Ovary (tissue), 3 donors: Measurements from ENCODE around the gene ATP6V1B1.

ENCODE experiments used
- EP300 ChIP-seq: sonication (generic); formaldehyde crosslinking; IDR thresholded peaks from one replicate; pipeline ENCODE4 v1.6.1; 2017; ENCODE audit warnings: antibody characterized with exemption
- POLR2A ChIP-seq: fragments of 450-650 bp; IDR thresholded peaks from one replicate; pipeline ENCODE4 v1.6.1; 2017; ENCODE audit warnings: antibody characterized with exemption, mild to moderate bottlenecking, moderate library complexity
- TF ChIP-seq, protein P1 (sequence below), 3 donors: fragments of 450-650 bp in 2 of 3; fragments of 200-600 bp in 1 of 3; IDR thresholded peaks; one replicate each; pipeline versions ENCODE4 v1.5.1 to v1.8.0; 2016 to 2022; ENCODE audit warnings: antibody characterized with exemption in 3 of 3, mild to moderate bottlenecking in 1 of 3
- donor health status: DM: no; HTN: no; CAD: no.

DNA sequence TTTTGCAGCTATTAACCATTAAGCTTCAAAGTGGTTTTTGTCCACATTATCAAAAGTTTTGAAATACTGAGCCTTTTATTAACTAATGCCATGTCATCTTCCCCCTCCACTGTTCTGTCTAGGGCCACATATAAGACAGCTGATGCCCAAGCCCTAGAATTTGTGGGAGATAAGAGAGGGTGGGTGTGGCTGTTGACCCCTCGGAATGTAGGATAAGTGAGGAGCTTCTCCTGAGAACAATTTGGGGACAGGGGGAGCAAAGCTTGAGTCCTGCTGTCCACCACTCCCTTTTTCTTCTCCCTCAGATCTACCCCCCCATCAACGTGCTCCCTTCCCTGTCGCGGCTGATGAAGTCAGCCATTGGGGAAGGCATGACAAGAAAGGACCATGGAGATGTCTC, 28.4 kb downstream of the ATP6V1B1 start:
- TF ChIP-seq POLR2A (no peak), EP300 (no peak)
- TF ChIP-seq, protein P1, sequence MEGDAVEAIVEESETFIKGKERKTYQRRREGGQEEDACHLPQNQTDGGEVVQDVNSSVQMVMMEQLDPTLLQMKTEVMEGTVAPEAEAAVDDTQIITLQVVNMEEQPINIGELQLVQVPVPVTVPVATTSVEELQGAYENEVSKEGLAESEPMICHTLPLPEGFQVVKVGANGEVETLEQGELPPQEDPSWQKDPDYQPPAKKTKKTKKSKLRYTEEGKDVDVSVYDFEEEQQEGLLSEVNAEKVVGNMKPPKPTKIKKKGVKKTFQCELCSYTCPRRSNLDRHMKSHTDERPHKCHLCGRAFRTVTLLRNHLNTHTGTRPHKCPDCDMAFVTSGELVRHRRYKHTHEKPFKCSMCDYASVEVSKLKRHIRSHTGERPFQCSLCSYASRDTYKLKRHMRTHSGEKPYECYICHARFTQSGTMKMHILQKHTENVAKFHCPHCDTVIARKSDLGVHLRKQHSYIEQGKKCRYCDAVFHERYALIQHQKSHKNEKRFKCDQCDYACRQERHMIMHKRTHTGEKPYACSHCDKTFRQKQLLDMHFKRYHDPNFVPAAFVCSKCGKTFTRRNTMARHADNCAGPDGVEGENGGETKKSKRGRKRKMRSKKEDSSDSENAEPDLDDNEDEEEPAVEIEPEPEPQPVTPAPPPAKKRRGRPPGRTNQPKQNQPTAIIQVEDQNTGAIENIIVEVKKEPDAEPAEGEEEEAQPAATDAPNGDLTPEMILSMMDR (IDR thresholded peaks at IDR 0.05) = no peak
